SU-DHL-6 (cell line): ENCODE results near the gene PITPNC1.
A peak's percentile ranks its signal among the peaks of the same experiment; 100 is the strongest.

Experiments used
- H2AFZ ChIP-seq: fragments of 200-600 bp; sonication (generic); 2 replicates; pipeline ENCODE4 v1.6.1; 2014; ENCODE audit warnings: low read depth, mild to moderate bottlenecking, moderate library complexity, mixed read lengths, antibody characterized with exemption, low read length; ENCODE audit not compliant: severe bottlenecking
- H3F3A ChIP-seq: fragments of 200-600 bp; shearing (Covaris generic); 2 replicates; pipeline ENCODE4 v1.6.0; 2016; ENCODE audit warnings: antibody characterized with exemption, mild to moderate bottlenecking; ENCODE audit not compliant: insufficient read depth
- H3K27ac ChIP-seq: fragments of 200-600 bp; sonication (generic); 2 replicates; pipeline ENCODE4 v1.5.1; 2016; ENCODE audit warnings: low read depth, mild to moderate bottlenecking, low read length, moderate library complexity, mixed read lengths
- H3K27me3 ChIP-seq: fragments of 200-600 bp; sonication (generic), shearing (Covaris generic); 2 replicates; pipeline ENCODE4 v1.6.0; 2014; ENCODE audit warnings: mild to moderate bottlenecking, low read length
- H3K36me3 ChIP-seq: fragments of 200-600 bp; sonication (generic); 2 replicates; pipeline ENCODE4 v1.6.1; 2014; ENCODE audit warnings: mild to moderate bottlenecking, low read length, mixed read lengths
- H3K4me2 ChIP-seq: fragments of 300-600, 200-600 bp; shearing (Covaris generic), sonication (generic); 2 replicates; pipeline ENCODE4 v1.6.0; 2014; ENCODE audit warnings: low read length, low read depth, mild to moderate bottlenecking; ENCODE audit not compliant: poor library complexity, severe bottlenecking
- H3K4me3 ChIP-seq: fragments of 200-600 bp; sonication (generic); 2 replicates; pipeline ENCODE4 v1.5.1; 2014; ENCODE audit warnings: antibody characterized with exemption, low read length, mild to moderate bottlenecking, mixed read lengths; ENCODE audit not compliant: insufficient read depth, poor library complexity, severe bottlenecking
- H3K79me2 ChIP-seq: fragments of 200-600 bp; sonication (generic); 2 replicates; pipeline ENCODE4 v1.6.1; 2014; ENCODE audit warnings: mild to moderate bottlenecking, low read length, moderate library complexity; ENCODE audit not compliant: insufficient read depth
- H3K9ac ChIP-seq: fragments of 200-600 bp; sonication (generic); 2 replicates; pipeline ENCODE4 v1.7.0; 2014; ENCODE audit warnings: mild to moderate bottlenecking, low read length
- H3K9me2 ChIP-seq: fragments of 200-600 bp; sonication (generic); replicated peaks from 2 replicates; pipeline ENCODE4 v1.6.1; 2014; ENCODE audit warnings: low read length; ENCODE audit not compliant: insufficient read depth
- H3K9me3 ChIP-seq: fragments of 200-600 bp; sonication (generic); 2 replicates; pipeline ENCODE4 v1.6.1; 2014; ENCODE audit warnings: low read length, mixed read lengths; ENCODE audit not compliant: insufficient read depth
- H4K20me1 ChIP-seq: fragments of 200-600 bp; sonication (generic); 2 replicates; pipeline ENCODE4 v1.6.1; 2014; ENCODE audit warnings: low read depth, mild to moderate bottlenecking, antibody characterized with exemption, low read length, moderate library complexity, mixed read lengths
- CTCF ChIP-seq: fragments of 200-600 bp; sonication (generic); IDR thresholded peaks from one replicate; pipeline ENCODE4 v1.5.1; 2017; ENCODE audit warnings: antibody characterized with exemption, mild to moderate bottlenecking, low read length, moderate library complexity; ENCODE audit not compliant: insufficient read depth, poor library complexity, severe bottlenecking
- EZH2phosphoT487 ChIP-seq: fragments of 200-600 bp; sonication (generic), shearing (Covaris generic); conservative IDR thresholded peaks from 2 replicates; pipeline ENCODE4 v1.6.1; 2018; ENCODE audit warnings: mild to moderate bottlenecking, antibody characterized with exemption, low read length, moderate library complexity, mixed read lengths

Gene PITPNC1

GRCh38 chr17:67449845-67450755, 73.0 kb downstream of the PITPNC1 start:
- Histone ChIP-seq H3K9ac (no peak overlapping the region), H3K4me2 (no peak overlapping the region), H3K4me3 (no peak overlapping the region), H3F3A (no peaks in the 10 kb centered on the region), H3K36me3 (no peaks in the 10 kb centered on the region), H3K27ac (no peak overlapping the region), H3K9me2 (no peaks in the 10 kb centered on the region), H2AFZ (no peak overlapping the region), H3K27me3 (no peaks in the 10 kb centered on the region), H3K9me3 (no peaks in the 10 kb centered on the region), H3K79me2 (no peaks in the 10 kb centered on the region), H4K20me1 (peaks cover 4% of the 10 kb centered on the region; the same call in 1 of the 2 replicates)
- no peak for TF ChIP-seq EZH2phosphoT487
- no peak for TF ChIP-seq CTCF

DNA sequence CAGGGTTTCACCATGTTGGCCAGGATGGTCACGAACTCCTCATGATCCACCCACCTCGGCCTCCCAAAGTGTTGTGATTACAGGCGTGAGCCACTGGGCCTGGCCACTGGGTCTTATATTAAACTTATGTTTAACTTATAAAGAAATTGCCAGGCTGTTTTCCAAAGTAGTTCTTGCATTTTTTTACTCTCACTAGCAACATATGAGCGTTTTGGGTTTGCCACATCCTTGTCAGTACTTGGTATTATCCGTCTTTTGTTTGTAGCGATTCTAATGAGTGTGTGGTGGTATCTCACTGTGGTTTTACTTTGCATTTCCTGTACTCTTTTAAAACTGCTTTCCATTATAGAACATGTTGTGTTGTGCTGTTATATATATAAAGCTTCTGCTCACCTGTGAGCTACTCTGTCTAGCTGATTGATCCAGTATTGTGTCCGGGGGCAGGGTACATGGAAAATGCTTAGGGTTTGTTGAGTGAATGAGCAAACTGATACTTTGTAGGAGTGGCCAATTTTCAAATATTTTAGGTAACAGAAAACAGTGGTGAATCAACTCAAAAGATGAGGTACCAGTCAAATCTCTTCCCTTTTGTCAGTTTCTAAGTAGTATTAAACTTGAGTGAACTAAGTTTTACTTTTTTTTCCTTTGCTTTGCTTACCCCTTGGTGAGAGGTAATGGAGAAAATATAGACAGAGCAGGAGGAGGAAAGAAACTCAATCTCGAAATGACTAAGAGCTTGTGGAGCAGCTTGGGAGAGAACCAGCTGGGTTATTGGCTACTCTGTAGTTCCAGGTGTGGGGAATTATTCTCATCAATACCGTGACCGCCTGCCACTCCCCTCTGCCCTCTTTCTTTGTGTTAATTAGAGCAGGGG, 75.8 kb downstream of the PITPNC1 start:
- Histone ChIP-seq H3K27me3 (no peaks in the 10 kb centered on the region), H3K79me2 (no peaks in the 10 kb centered on the region), H3K9ac (no peak overlapping the region), H2AFZ (no peak overlapping the region), H3K36me3 (no peaks in the 10 kb centered on the region), H3K4me3 (no peak overlapping the region), H3K9me2 (no peaks in the 10 kb centered on the region), H3F3A (peaks cover 10% of the 10 kb centered on the region; the same call in 1 of the 2 replicates), H3K4me2 (peak overlapping the region; percentile 14), H3K9me3 (no peaks in the 10 kb centered on the region), H3K27ac (no peak overlapping the region), H4K20me1 (no peaks in the 10 kb centered on the region)
- TF ChIP-seq EZH2phosphoT487: no peak
- no peak for TF ChIP-seq CTCF

DNA sequence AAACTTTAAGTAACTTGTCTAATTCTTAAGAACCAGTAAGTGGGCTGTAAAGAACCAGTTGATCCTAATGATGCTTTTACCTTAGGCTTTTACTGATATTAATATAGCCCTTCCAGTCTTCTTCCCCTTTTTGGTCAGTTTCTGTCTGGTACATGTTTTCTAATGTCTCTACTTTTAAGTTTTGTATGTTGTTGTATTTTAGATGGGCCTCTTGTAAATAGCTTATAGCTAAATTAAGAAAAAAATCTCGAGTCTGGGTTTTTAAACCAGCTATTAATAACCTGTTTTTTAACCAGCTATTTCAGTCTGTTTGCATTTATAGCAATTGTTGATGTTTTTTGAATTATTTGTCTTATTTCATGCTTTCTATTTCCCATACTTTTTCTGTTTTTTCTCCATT, 79.0 kb downstream of the PITPNC1 start:
- H3K27me3 ChIP-seq: no peaks in the 10 kb centered on the region
- no peak overlapping the region for H3K9ac ChIP-seq
- no peaks in the 10 kb centered on the region for H3K36me3 ChIP-seq
- TF ChIP-seq EZH2phosphoT487 (no peak), CTCF (no peak)
- H3K9me3 ChIP-seq: no peaks in the 10 kb centered on the region
- H3F3A ChIP-seq: peaks cover 10% of the 10 kb centered on the region; the same call in 1 of the 2 replicates
- no peaks in the 10 kb centered on the region for H4K20me1 ChIP-seq
- H3K9me2 ChIP-seq: no peaks in the 10 kb centered on the region
- H3K4me2 ChIP-seq: peak overlapping the region; percentile 21
- H3K27ac ChIP-seq: peak overlapping the region; percentile 43
- no peaks in the 10 kb centered on the region for H3K79me2 ChIP-seq
- H3K4me3 ChIP-seq: no peak overlapping the region
- H2AFZ ChIP-seq: no peak overlapping the region
